SK-N-MC (cell line): ENCODE results near the gene PAK4.

Experiments
- EZH2 ChIP-seq: fragments of 200-600 bp; sonication (generic); IDR thresholded peaks from one replicate; pipeline ENCODE4 v1.6.1; 2017; ENCODE audit warnings: antibody characterized with exemption
- FOXP2 ChIP-seq: optimal IDR thresholded peaks from 2 replicates; pipeline ENCODE3; 2011; ENCODE audit warnings: mild to moderate bottlenecking, moderate library complexity; ENCODE audit not compliant: insufficient read depth; ENCODE audit errors: extremely low read length, control extremely low read depth
- POLR2AphosphoS5 ChIP-seq: IDR thresholded peaks from 2 replicates; pipeline ENCODE4 v1.6.1; 2012; ENCODE audit warnings: mild to moderate bottlenecking, low read depth, low read length, borderline replicate concordance

GRCh38 chr19:39208175-39208795 lies 82.7 kb downstream of the PAK4 start:
- no peak for TF ChIP-seq POLR2AphosphoS5
- TF ChIP-seq FOXP2 = no peak
- no peak for TF ChIP-seq EZH2
